ENCODE data around the gene TXNDC17. TPM values are rescaled to one million over a fixed set of nuclear protein-coding genes. Genes with fewer than 3 reads are reported as not detected.

TXNDC17 gene
- total and polyA plus RNA-seq, 9 of the 15 experiments (the other 6 are each of a cell fraction or from before 2014, with no cell fraction given) = 108 to 759 (median 179) TPM

DNA sequence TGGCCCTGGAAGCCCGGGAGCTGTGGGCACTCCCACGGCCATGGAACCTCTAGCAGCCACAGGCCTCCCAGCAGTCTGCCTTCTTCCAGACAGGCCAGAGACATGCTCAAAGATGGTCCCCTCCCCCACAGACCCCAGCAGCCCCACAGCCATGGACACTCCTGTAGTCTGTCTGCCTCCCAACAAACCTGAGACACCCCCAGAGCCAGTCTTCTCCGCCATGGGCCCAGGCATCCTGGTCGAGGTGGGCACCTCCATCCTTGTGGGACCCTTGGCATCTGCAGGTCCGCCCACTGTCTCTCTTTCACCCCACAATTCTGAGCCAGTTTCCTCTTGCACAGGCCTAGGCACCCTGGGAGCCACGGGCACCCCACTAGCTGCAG, 3.4 kb upstream of the TXNDC17 start:
- intact Hi-C loops (cut with micrococcal nuclease) = no loop called here

More for the DNA sequence above, 3.4 kb upstream of the TXNDC17 start:
- Histone ChIP-seq H2AFZ (ENCODE audit: low read depth, low read length) (no peak overlapping the region), H3K36me3 (ENCODE audit: control insufficient read depth, insufficient read depth, low read length) (peaks cover 27% of the 10 kb centered on the region), H3K27ac (ENCODE audit: extremely low read depth, low read depth, low read length) (no peak overlapping the region), H4K20me1 (replicated peaks; ENCODE audit: control insufficient read depth, insufficient read depth, low read length) (no peaks in the 10 kb centered on the region), H3K4me2 (ENCODE audit: insufficient read depth, low read length) (no peak overlapping the region), H3K27me3 (ENCODE audit: control insufficient read depth in 2 of 2, insufficient read depth in 2 of 2, low read length in 2 of 2) (no peaks in the 10 kb centered on the region), H3K9me3 (replicated peaks; ENCODE audit: control insufficient read depth, insufficient read depth, low read depth, low read length) (no peaks in the 10 kb centered on the region), H3K9me1 (ENCODE audit: control insufficient read depth, insufficient read depth, low read length) (no peaks in the 10 kb centered on the region), H3K4me1 (replicated peaks in 1 of 2; ENCODE audit: control insufficient read depth in 2 of 2, insufficient read depth in 2 of 2, low read length in 2 of 2) (peaks cover 8 to 43% of the 10 kb centered on the region in 2 experiments; a peak in 4 of 5 replicates), H3K4me3 (no peak overlapping the region), H3K9ac (ENCODE audit: insufficient read depth in 1 of 2, low read depth in 2 of 2, low read length in 2 of 2) (peak overlapping the region in 1 of 2 experiments; percentile 64; a peak in 2 of 4 replicates), H3K79me2 (ENCODE audit: control insufficient read depth, insufficient read depth, low read length) (peaks cover 34% of the 10 kb centered on the region)
- 88% methylated on average over 4 of the region's 6 CpGs for WGBS (ENCODE audit: insufficient coverage, low coverage, missing lambda C conversion rate)
- FAIRE-seq = no peak
- CTCF ChIA-PET (ENCODE audit: low intra/inter-chr PET ratio) = no interaction called here
- no peak for DNase-seq (ENCODE audit: extremely low read depth in 1 of 4, low spot score in 3 of 4)
- ATAC-seq = no peak
- in situ Hi-C loops (cut with MboI) = no loop called here
- POLR2A ChIA-PET = interaction anchor here (0.6 to 2.3 kb wide), 3 partner anchors 13 to 110 kb away, joined by 3 to 7 read pairs (median 3); no protein-coding TSS in a partner anchor
- TF ChIP-seq GTF2A2 (tag; IDR thresholded peaks at IDR 0.05) = no peak
- 0 out of 2 replicates have a peak, but pooled peaks have one; percentile 16 for TF ChIP-seq POLR2G (IDR thresholded peaks at IDR 0.05; ENCODE audit: low read depth, low read length)
- no peak for TF ChIP-seq SP2 (IDR thresholded peaks at IDR 0.05; ENCODE audit: extremely low read depth, low read depth, low read length, poor library complexity, severe bottlenecking)
- TF ChIP-seq ZNF124 (CRISPR knock-in tag; IDR thresholded peaks at IDR 0.05) = no peak
- TF ChIP-seq RFX5 (IDR thresholded peaks at IDR 0.05; ENCODE audit: low read depth, low read length) = no peak
- TF ChIP-seq, protein P1, sequence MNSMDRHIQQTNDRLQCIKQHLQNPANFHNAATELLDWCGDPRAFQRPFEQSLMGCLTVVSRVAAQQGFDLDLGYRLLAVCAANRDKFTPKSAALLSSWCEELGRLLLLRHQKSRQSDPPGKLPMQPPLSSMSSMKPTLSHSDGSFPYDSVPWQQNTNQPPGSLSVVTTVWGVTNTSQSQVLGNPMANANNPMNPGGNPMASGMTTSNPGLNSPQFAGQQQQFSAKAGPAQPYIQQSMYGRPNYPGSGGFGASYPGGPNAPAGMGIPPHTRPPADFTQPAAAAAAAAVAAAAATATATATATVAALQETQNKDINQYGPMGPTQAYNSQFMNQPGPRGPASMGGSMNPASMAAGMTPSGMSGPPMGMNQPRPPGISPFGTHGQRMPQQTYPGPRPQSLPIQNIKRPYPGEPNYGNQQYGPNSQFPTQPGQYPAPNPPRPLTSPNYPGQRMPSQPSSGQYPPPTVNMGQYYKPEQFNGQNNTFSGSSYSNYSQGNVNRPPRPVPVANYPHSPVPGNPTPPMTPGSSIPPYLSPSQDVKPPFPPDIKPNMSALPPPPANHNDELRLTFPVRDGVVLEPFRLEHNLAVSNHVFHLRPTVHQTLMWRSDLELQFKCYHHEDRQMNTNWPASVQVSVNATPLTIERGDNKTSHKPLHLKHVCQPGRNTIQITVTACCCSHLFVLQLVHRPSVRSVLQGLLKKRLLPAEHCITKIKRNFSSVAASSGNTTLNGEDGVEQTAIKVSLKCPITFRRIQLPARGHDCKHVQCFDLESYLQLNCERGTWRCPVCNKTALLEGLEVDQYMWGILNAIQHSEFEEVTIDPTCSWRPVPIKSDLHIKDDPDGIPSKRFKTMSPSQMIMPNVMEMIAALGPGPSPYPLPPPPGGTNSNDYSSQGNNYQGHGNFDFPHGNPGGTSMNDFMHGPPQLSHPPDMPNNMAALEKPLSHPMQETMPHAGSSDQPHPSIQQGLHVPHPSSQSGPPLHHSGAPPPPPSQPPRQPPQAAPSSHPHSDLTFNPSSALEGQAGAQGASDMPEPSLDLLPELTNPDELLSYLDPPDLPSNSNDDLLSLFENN (IDR thresholded peaks at IDR 0.05; ENCODE audit: low read depth in 2 of 2, low read length in 2 of 2) = no peak
- no peak for TF ChIP-seq ZKSCAN8 (CRISPR knock-in tag; IDR thresholded peaks at IDR 0.05)
- TF ChIP-seq TSC22D4 (tag; IDR thresholded peaks at IDR 0.05) = no peak
- TF ChIP-seq, protein P2, sequence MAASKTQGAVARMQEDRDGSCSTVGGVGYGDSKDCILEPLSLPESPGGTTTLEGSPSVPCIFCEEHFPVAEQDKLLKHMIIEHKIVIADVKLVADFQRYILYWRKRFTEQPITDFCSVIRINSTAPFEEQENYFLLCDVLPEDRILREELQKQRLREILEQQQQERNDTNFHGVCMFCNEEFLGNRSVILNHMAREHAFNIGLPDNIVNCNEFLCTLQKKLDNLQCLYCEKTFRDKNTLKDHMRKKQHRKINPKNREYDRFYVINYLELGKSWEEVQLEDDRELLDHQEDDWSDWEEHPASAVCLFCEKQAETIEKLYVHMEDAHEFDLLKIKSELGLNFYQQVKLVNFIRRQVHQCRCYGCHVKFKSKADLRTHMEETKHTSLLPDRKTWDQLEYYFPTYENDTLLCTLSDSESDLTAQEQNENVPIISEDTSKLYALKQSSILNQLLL (CRISPR knock-in tag; IDR thresholded peaks at IDR 0.05; ENCODE audit: borderline replicate concordance) = no peak
- no TSS peak for BruUV-seq (replicated peaks)

All from K562 (cell line).